ENCODE measurements around the gene FBN3.
A peak's percentile ranks its signal among the peaks of the same experiment; 100 is the strongest.

The FBN3 gene

GRCh38 chr19:8116437-8117293, 32.7 kb downstream of the FBN3 start:
- ChIA-PET CTCF (interaction anchor here (1.0 kb wide), 1 partner anchor 110 kb away, joined by 3 read pairs; no protein-coding TSS in a partner anchor), POLR2A (no interaction called here)
- TF ChIP-seq CTCF (IDR thresholded peaks at IDR 0.05; ENCODE audit: control extremely low read depth, extremely low read depth, low read depth, missing control alignments), result peak; percentile 3
- no peak for DNase-seq (ENCODE audit: extremely low spot score)

DNA sequence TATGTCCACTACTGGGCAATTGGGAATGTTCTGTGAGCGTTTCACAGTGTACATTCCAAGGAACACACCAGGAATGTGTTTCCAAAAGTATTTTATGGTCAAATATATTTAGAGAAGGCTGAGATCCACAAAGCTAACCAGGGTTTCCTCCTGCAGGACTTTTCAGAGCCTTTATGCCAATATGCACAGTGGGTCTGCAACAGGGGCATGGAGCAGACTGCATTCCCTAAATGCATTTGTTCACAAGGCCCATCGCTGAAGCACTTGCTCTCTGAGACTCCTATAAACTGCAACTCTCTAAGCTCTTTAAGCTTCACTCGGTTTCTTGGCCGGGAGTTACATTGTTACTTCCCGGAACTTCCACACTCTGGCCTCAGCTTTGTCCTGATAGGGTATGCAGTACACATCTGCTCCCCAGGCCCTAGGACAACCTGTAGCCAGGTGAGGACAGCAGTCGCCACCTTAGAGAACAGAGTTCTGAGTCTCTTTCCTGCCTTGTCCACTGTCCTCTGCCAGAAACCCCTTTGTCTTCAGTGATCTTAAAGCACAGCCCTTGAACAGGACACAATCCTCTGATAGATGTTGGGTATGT, 33.5 kb downstream of the FBN3 start:
- no peak for TF ChIP-seq CTCF (IDR thresholded peaks at IDR 0.05; ENCODE audit: control extremely low read depth, extremely low read depth, low read depth, missing control alignments)
- CTCF ChIA-PET, result interaction anchor here (1.0 kb wide), 1 partner anchor 109 kb away, joined by 3 read pairs; no protein-coding TSS in a partner anchor
- no peak for DNase-seq (ENCODE audit: extremely low spot score)
- POLR2A ChIA-PET, result no interaction called here

GRCh38 chr19:8113017-8113416, 36.4 kb downstream of the FBN3 start:
- ChIA-PET POLR2A (no interaction called here), CTCF (no interaction called here)
- TF ChIP-seq CTCF (IDR thresholded peaks at IDR 0.05; ENCODE audit: control extremely low read depth, extremely low read depth, low read depth, missing control alignments), result no peak
- no peak for DNase-seq (ENCODE audit: extremely low spot score)

- POLR2A ChIA-PET, result no interaction called here
- no peak for DNase-seq (ENCODE audit: extremely low spot score)
- no peak for TF ChIP-seq CTCF (IDR thresholded peaks at IDR 0.05; ENCODE audit: control extremely low read depth, extremely low read depth, low read depth, missing control alignments)
- CTCF ChIA-PET, result no interaction called here
Observed at GRCh38 chr19:8111376-8111775, 38.0 kb downstream of the FBN3 start.

DNA sequence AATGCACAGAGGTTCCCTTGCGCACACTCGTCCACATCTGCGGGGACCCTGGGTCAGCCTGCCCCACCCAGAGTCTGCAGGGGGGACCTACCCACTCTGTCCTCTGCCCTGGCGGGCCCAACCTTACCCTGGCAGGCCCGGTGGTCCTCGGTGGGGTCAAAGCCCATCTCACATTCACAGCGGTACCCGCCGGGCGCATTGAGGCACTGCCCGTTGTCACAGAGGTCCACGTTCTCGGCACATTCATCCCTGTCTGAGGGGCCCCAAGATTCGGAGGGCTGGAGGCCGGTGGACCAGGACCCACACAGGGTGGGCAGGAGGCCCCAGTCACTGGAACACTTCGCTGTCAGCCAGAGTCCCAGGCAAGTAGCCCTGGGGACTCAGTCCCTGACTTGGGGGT, 38.5 kb downstream of the FBN3 start:
- TF ChIP-seq CTCF (IDR thresholded peaks at IDR 0.05; ENCODE audit: control extremely low read depth, extremely low read depth, low read depth, missing control alignments), result no peak
- DNase-seq (ENCODE audit: extremely low spot score), result no peak
- POLR2A ChIA-PET, result no interaction called here
- CTCF ChIA-PET, result no interaction called here

DNA sequence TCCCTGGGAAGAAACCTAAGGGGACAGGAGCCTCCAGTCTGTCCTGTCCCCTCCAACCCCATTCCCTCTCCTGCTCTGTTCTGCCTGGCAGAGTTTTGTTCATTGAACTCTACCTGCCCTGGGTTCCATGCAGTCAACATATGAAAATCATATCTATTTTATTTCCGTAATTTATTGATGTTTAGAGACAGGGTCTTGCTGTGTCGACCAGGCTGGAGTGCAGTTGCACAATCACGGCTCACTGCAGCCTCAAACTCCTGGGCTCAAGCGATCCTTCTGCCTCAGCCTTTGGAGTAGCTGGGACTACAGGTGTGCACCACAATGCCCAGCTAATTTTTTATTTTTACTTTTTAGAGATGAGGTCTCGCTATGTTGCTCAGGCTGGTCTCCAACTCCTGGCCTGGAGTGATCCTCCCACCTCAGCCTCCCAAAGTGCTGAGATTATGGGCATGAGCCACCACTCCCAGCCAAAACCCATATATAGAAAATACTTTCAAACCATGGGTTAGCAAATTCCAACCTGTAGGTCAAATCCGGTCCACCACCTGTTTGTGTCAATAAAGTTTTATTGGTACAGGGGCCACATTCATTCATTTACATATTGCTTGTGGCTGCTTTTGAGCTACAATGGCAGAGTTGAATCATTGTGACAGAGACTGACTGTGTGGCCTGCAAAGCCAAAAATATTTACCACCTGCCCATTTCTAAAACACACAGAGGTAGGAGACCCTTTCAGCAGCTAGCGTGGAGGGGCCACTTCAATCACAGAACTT, 39.3 kb downstream of the FBN3 start:
- TF ChIP-seq CTCF (IDR thresholded peaks at IDR 0.05; ENCODE audit: control extremely low read depth, extremely low read depth, low read depth, missing control alignments), result no peak
- ChIA-PET POLR2A (interaction anchor here (0.5 kb wide), 1 partner anchor 406 kb away, joined by 4 read pairs; no protein-coding TSS in a partner anchor), CTCF (no interaction called here)
- no peak for DNase-seq (ENCODE audit: extremely low spot score)

All from GM10248 (cell line).